CD4-positive, alpha-beta T cell (primary cell): Measurements from ENCODE around the gene IL22RA1. TPM values are rescaled to one million over a fixed set of nuclear protein-coding genes. Genes with fewer than 3 reads are reported as not detected.

Experiments
- ATAC-seq: fragments of 200-7000 bp; cut with Tn5 transposase; one replicate; pipeline ENCODE4 v1.10.0; 2022; ENCODE audit warnings: mild to moderate bottlenecking; ENCODE audit not compliant: poor library complexity
- CTCF ChIA-PET: fragments of 350-600 bp; sonication (Branson Sonifier 250); formaldehyde crosslinking; loops from one replicate; lab custom pipeline; 2021; ENCODE audit warnings: antibody characterized with exemption, inconsistent platforms; lab: Charles Lee
- POLR2A ChIA-PET: fragments of 350-600 bp; sonication (Branson Sonifier 250); formaldehyde crosslinking; loops from one replicate; lab custom pipeline; 2021; ENCODE audit warnings: antibody characterized with exemption, inconsistent platforms; lab: Charles Lee
- DNase-seq, 14 experiments: peaks; one replicate each; pipeline ENCODE4 v3.0.0-alpha.2; 2013 to 2020; ENCODE audit warnings: mixed read lengths in 2 of 14
- H3K27ac ChIP-seq, 2 donors: one replicate each; pipeline versions ENCODE4 v1.5.1 to v1.7.0; 2013; ENCODE audit warnings: low read length in 2 of 2, low read depth in 1 of 2, mild to moderate bottlenecking in 1 of 2
- H3K27me3 ChIP-seq, 2 experiments: 1 replicate in 1 of 2; 2 replicates in 1 of 2; pipeline versions ENCODE4 v1.6.1 to v1.7.0; 2013; ENCODE audit warnings: low read length in 2 of 2, control low read depth in 1 of 2, mild to moderate bottlenecking in 1 of 2, moderate library complexity in 1 of 2; ENCODE audit not compliant: insufficient read depth in 2 of 2, control insufficient read depth in 1 of 2
- H3K36me3 ChIP-seq: one replicate; pipeline ENCODE4 v1.6.1; 2013; ENCODE audit warnings: low read length, control low read depth; ENCODE audit not compliant: insufficient read depth
- H3K4me1 ChIP-seq: one replicate; pipeline ENCODE4 v1.6.1; 2013; ENCODE audit warnings: low read length, control low read depth; ENCODE audit not compliant: insufficient read depth
- H3K4me3 ChIP-seq: one replicate; pipeline ENCODE4 v1.5.1; 2013; ENCODE audit warnings: mild to moderate bottlenecking, low read length, moderate library complexity
- H3K9me3 ChIP-seq, 2 experiments: 1 replicate in 1 of 2; 2 replicates in 1 of 2; pipeline versions ENCODE4 v1.6.1 to v1.7.0; 2013; ENCODE audit warnings: low read length in 2 of 2, mild to moderate bottlenecking in 2 of 2, control low read depth in 1 of 2, moderate library complexity in 1 of 2; ENCODE audit not compliant: control insufficient read depth in 1 of 2, insufficient read depth in 1 of 2
- H3K27ac Mint-ChIP-seq: one replicate; pipeline ENCODE4 v1.8.0; 2020; ENCODE audit warnings: mixed read lengths
- H3K27me3 Mint-ChIP-seq: one replicate; pipeline ENCODE4 v1.8.0; 2021; ENCODE audit warnings: mixed read lengths
- H3K36me3 Mint-ChIP-seq: one replicate; pipeline ENCODE4 v1.8.0; 2021; ENCODE audit warnings: low read depth, mixed read lengths
- H3K4me1 Mint-ChIP-seq: one replicate; pipeline ENCODE4 v1.8.0; 2021; ENCODE audit warnings: low read depth, mixed read lengths
- H3K4me3 Mint-ChIP-seq: one replicate; pipeline ENCODE4 v1.8.0; 2020; ENCODE audit warnings: mild to moderate bottlenecking, mixed read lengths
- H3K9me3 Mint-ChIP-seq: one replicate; pipeline ENCODE4 v1.8.0; 2020; ENCODE audit warnings: mixed read lengths
- CTCF ChIP-seq: fragments of 200-600 bp; IDR thresholded peaks from one replicate; pipeline ENCODE4 v1.8.0; 2022; ENCODE audit warnings: antibody characterized with exemption, mild to moderate bottlenecking
- intact Hi-C, 2 experiments: fragments of 100-400 bp; cut with DNase I in 1 of 2; cut with micrococcal nuclease in 1 of 2; formaldehyde crosslinking; loops; one replicate each; pipeline versions ENCODE4 v1.15.1 to v1.9.0; 2023 to 2025; cut with DNase I, micrococcal nuclease
- total RNA-seq, 174 experiments: library from RNA in 2 of 174; stranded (reverse) in 2 of 174; gene quantifications; one replicate each; pipeline ENCODE4 v1.2.3 and lab custom pipeline; 2021 to 2026

Gene IL22RA1
- total RNA-seq, 2 experiments from 2014 or later: not detected

GRCh38 chr1:24173638-24174575 is 31.0 kb upstream of the IL22RA1 start:
- no peak for DNase-seq
- CTCF ChIA-PET: no interaction called here
- intact Hi-C loops: no loop called here
- ATAC-seq: no peak
- H3K27ac ChIP-seq: no peak overlapping the region
- no peak overlapping the region for H3K4me3 ChIP-seq
- no peak for TF ChIP-seq CTCF
- Mint-ChIP-seq H3K4me3 (no peak overlapping the region), H3K27ac (no peak overlapping the region), H3K27me3 (no peaks in the 10 kb centered on the region), H3K36me3 (peaks cover 5% of the 10 kb centered on the region), H3K4me1 (no peaks in the 10 kb centered on the region), H3K9me3 (no peaks in the 10 kb centered on the region)
- POLR2A ChIA-PET: no interaction called here
- H3K4me1 ChIP-seq: no peaks in the 10 kb centered on the region
- peaks cover 8% of the 10 kb centered on the region for H3K36me3 ChIP-seq
- H3K9me3 ChIP-seq: no peaks in the 10 kb centered on the region
- H3K27me3 ChIP-seq: no peaks in the 10 kb centered on the region

GRCh38 chr1:24172598-24172997 is 29.7 kb upstream of the IL22RA1 start:
- no peaks in the 10 kb centered on the region for H3K27me3 ChIP-seq
- H3K36me3 ChIP-seq: peaks cover 8% of the 10 kb centered on the region
- H3K4me3 ChIP-seq: no peak overlapping the region
- ChIA-PET POLR2A (no interaction called here), CTCF (no interaction called here)
- no peaks in the 10 kb centered on the region for H3K4me1 Mint-ChIP-seq
- H3K4me3 Mint-ChIP-seq: no peak overlapping the region
- no peaks in the 10 kb centered on the region for H3K4me1 ChIP-seq
- no peak for DNase-seq
- no peaks in the 10 kb centered on the region for H3K27me3 Mint-ChIP-seq
- no peaks in the 10 kb centered on the region for H3K9me3 ChIP-seq
- ATAC-seq: no peak
- no peak for TF ChIP-seq CTCF
- no peaks in the 10 kb centered on the region for H3K9me3 Mint-ChIP-seq
- no peak overlapping the region for H3K27ac ChIP-seq
- intact Hi-C loops: no loop called here
- no peak overlapping the region for H3K27ac Mint-ChIP-seq
- H3K36me3 Mint-ChIP-seq: peaks cover 11% of the 10 kb centered on the region

GRCh38 chr1:24169286-24169685 is 26.3 kb upstream of the IL22RA1 start:
- intact Hi-C loops: no loop called here
- H3K4me3 Mint-ChIP-seq: no peak overlapping the region
- POLR2A ChIA-PET: no interaction called here
- H3K36me3 Mint-ChIP-seq: peaks cover 24% of the 10 kb centered on the region
- no peaks in the 10 kb centered on the region for H3K27me3 Mint-ChIP-seq
- Histone ChIP-seq H3K36me3 (peaks cover 12% of the 10 kb centered on the region), H3K4me1 (no peaks in the 10 kb centered on the region), H3K27me3 (no peaks in the 10 kb centered on the region), H3K27ac (no peak overlapping the region), H3K4me3 (no peak overlapping the region), H3K9me3 (no peaks in the 10 kb centered on the region)
- no peaks in the 10 kb centered on the region for H3K4me1 Mint-ChIP-seq
- CTCF ChIA-PET: interaction anchor here (1.2 kb wide), 1 partner anchor 19 kb away, joined by 3 read pairs; no protein-coding TSS in a partner anchor
- DNase-seq: no peak
- no peak for ATAC-seq
- H3K9me3 Mint-ChIP-seq: no peaks in the 10 kb centered on the region
- H3K27ac Mint-ChIP-seq: no peak overlapping the region
- TF ChIP-seq CTCF: no peak
